NCI-H2081 (cell line): ENCODE measurements around the gene RPL27.
"Not testable (repeated sequence)": the region's sequence is repeated elsewhere in the genome, so short reads cannot be mapped to it uniquely, and the experiment has no call there.

Experiments
- DNase-seq, 2 experiments: peaks; one replicate each; lab custom pipeline; 2025; lab: John Stamatoyannopoulos, UW

The RPL27 gene

GRCh38 chr17:42997984-42998938 lies at the start of gene RPL27:
RPL27 (plus strand) TSS chr17:42998419; CDS start chr17:42998751, 332 bp downstream.
- peak; percentile 100 for DNase-seq

- DNase-seq: no peak
Observed at GRCh38 chr17:42950044-42950783, 48.0 kb upstream of the RPL27 start.

GRCh38 chr17:42953669-42954068 lies 44.5 kb upstream of the RPL27 start:
- DNase-seq: no peak

- peak; percentile 94 to 97 for DNase-seq
Observed at GRCh38 chr17:42964161-42964932, 33.9 kb upstream of the RPL27 start, which contains the start of gene AARSD1. AARSD1 (minus strand) TSS chr17:42964454; CDS start chr17:42964440, 14 bp downstream.

GRCh38 chr17:42967925-42968324 lies 30.3 kb upstream of the RPL27 start:
- DNase-seq: no peak

GRCh38 chr17:42969001-42969581 lies 29.1 kb upstream of the RPL27 start:
- DNase-seq: peak in 1 of 2 experiments; percentile 34

- no peak for DNase-seq
Observed at GRCh38 chr17:42971589-42971988, 26.6 kb upstream of the RPL27 start.

GRCh38 chr17:42973323-42973722 lies 24.9 kb upstream of the RPL27 start:
- DNase-seq: not testable (repeated sequence)

GRCh38 chr17:42975265-42975664 lies 23.0 kb upstream of the RPL27 start:
- DNase-seq: no peak

GRCh38 chr17:42975701-42976100 lies 22.5 kb upstream of the RPL27 start:
- not testable (repeated sequence) for DNase-seq

GRCh38 chr17:42979511-42980273 lies 18.5 kb upstream of the RPL27 start, which contains the start of gene PTGES3L:
PTGES3L (minus strand) TSS chr17:42980080; CDS start chr17:42980053, 27 bp downstream.
- peak; percentile 83 to 90 for DNase-seq

- peak; percentile 94 for DNase-seq
Observed at GRCh38 chr17:42980274-42980765, 17.9 kb upstream of the RPL27 start, which contains the start of gene RUNDC1. RUNDC1 (plus strand) TSS chr17:42980565; CDS start chr17:42980577, 12 bp downstream.

- peak; percentile 46 to 67 for DNase-seq
Observed at GRCh38 chr17:42980766-42981397, 17.3 kb upstream of the RPL27 start.

- DNase-seq: no peak
Observed at GRCh38 chr17:42982266-42982665, 16.0 kb upstream of the RPL27 start.

- no peak for DNase-seq
Observed at GRCh38 chr17:42985225-42985624, 13.0 kb upstream of the RPL27 start.

- no peak for DNase-seq
Observed at GRCh38 chr17:42989141-42989540, 9.1 kb upstream of the RPL27 start.

GRCh38 chr17:42989726-42990652 lies 8.2 kb upstream of the RPL27 start:
- no peak for DNase-seq

- DNase-seq: no peak
Observed at GRCh38 chr17:42991471-42991870, 6.7 kb upstream of the RPL27 start.

GRCh38 chr17:42992872-42993271 lies 5.3 kb upstream of the RPL27 start:
- no peak for DNase-seq
